Right lung (tissue), 5 donors: ENCODE measurements around the gene BARX2. TPM values are rescaled to one million over a fixed set of nuclear protein-coding genes. Genes with fewer than 3 reads are reported as not detected.

Experiments
- DNase-seq, 2 donors: peaks; one replicate each; pipeline ENCODE4 v3.0.0-alpha.2; 2013
- polyA plus RNA-seq, 5 donors: library from polyadenylated mRNA; unstranded; fragments of 120-200 nt; gene quantifications; one replicate each; pipeline versions ENCODE4 v1.2.1 to v1.2.3, GENCODE V29; 2013; ENCODE audit warnings: inconsistent platforms in 1 of 5, low replicate concordance in 1 of 5; ENCODE audit not compliant: insufficient read length in 5 of 5, insufficient read depth in 1 of 5

Gene BARX2
- polyA plus RNA-seq, 5 donors: 0.12 to 0.57 (median 0.32) TPM; not detected in 1

DNA sequence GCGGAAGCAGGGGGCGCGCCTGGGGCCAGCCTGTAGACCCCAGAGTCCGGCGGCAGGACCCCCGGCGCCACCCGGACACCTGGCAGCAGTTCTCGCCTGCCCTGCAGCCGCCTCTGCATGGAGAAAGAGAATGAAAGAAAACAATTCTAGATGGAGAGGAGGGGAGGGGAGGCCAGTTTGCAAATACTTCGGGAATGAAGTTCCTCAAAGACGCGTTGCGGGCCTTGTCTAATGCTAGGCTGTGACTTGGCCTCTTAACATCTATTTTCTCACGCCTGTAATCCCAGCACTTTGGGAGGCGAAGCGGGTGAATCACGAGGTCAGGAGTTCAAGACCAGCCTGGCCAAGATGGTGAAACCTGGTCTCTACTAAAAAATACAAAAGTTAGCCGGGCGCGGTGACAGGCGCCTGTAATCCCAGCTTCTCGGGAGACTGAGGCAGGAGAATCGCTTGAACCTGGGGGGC is 2.1 kb upstream of the BARX2 start:
- DNase-seq: no peak

DNA sequence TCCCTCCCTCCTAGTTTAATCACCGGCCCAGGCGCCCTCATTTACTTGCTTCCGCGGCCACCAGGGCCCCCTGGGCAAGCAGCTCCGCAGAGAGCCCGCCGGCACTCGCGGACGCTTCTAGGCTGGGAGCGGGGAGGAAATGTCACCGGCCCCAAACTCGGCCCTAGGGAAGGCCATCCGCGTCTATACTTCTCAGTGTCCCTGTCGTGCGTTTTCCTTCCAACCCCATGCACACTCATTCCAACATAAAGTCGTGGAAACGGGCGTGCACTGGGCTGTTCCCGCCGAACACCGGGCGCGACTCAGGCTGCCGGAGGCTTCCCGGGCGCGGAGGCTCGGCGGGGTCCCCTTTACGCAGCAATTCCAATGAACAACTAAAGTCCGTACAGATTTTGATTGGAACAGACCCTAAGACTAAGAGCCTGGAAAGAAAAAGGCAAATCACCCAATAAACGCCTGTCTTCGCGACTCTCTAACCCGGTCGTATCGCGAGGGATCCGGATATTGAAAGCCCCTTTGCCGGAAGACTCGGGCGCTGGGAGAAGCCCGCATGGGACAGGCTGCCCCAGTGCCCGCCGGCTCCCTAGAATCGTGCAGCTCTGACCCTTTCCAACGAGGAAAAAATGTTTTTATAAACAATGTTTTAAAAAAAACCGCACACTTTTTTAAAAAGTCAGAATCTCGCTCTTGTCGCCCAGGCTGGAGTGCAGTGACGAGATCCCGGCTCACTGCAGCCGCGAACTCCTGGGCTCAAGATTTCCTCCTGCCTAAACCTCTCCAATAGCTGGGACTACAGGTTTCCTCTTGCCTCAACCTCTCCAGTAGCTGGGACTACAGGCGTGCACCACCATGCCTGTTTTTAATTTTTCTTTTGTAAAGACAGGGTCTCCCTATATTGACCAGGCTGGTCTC is 1.3 kb upstream of the BARX2 start:
- DNase-seq: no peak

DNA sequence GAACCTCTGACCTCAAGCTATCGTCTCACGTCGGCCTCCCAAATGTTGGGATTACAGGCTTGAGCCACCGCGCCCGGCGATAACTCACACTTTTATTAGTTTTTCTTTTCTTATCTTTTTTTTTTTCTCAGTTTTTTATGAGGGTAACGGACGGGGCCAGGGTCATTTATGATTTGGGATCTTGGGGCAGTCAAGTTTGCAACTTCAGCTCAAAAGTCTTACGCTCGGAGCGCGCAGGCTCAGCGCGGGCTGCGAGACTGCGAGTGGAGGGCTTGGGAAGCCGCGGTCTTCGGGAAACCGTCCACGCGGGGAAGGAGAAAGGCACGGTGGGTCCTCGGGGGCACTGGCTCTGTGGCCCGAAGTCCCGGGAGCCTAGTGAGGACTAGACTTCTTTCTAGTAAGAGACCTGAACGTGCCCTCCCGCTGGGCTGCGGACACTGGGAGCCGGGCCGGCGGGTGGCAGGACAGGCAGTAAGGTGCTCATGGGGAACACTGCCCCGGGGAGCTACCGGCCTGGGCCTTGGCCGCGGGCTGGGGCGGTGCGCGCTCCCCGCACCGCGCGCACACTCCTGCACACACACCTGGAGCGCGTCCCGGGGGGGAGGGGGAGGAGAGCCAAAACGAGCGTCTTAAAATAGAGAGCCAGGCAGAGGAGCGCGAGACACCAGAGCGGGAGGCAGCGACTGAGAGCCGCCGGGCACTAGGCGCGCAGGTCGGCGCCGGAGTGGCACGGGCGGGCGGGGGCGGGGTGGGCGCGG is 476 bp upstream of the BARX2 start:
- DNase-seq: no peak

DNA sequence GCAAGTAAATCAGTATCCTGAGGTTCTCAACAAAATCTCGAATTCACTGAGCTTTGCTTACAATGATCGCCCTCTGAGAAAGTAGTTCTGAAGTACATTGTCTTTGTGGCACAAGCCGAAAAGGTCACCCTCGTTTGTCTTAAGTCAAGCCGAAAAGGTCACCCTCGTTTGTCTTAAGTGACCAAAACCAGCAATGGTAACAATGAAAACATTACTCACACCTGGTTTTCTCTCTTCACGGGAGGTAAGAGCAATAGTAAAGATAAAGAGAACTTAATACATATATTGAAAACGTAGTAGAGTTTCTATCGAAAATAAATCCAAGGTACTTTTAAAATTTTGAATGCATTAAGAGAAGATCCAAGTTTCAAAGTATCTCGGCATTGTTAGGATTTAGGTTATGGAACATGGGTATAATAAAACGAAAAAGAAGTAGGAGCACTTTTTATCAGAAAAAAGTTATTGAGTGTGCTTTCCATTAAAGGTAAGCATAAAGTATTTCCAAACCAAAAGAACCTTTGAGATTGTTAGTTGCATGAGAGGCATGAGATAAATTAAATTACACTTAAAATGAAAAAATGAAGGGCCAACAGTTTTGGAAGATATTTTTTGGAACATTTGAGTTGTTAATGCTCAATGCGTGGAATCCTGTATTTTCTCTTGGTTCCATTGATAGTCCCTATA is 1.2 kb downstream of the BARX2 start:
- no peak for DNase-seq

DNA sequence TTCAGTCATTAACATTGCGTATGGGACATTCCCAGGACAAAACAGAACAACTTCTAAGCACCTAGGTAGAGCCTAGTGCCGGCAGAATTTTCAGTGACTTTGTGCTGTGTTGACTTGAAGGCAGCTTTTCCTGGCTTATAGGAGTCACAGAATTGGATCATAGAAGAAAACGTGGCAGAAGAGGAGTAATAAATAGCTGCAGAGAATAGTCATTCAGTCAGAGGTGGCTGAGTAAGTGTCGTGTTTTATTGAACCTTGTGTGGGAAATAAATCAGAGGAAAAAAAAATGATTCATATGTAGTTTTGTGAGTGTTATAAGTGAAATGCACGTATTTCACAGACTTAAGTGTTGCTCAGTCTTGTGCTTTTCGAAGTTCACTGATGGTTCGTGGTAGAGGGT is 2.1 kb downstream of the BARX2 start:
- DNase-seq: no peak

DNA sequence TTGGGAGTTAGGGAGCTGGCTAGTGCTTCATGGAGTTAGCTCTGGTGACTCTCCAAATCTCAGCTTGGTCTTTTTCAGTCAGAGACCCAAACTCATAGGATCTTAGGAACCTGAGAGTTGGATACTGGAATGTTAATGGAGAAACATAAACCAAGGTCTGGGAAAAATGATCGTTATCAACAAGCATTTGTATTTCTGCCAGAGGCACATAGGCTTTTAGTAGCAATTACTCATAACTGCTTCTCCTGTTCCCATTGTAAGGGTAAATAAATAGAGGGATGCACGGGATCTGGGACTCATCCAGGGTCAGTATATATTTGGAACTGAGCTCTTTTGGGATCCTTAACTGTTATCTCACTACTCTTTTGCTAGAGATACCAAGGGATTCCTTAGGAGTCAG is 4.8 kb downstream of the BARX2 start:
- no peak for DNase-seq

DNA sequence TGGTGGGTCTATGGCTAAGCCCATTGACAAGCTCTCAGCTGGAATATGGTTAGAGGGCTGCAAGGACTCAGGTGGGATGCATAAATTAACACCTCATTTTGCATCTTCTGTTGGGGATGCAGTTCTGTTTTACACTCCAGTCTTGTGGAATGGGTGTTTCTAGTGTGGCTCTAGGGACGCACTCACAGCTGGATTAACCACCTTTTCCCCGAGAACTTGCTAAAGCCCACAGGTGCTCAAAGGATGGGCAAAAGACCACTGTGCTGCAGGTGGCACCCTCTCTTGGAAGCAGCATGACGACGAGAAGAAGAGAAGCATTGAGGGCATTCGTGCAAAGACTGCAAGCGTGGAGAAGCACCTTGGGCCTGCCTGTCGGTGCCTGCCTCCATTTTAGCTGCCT is 6.9 kb downstream of the BARX2 start:
- DNase-seq: no peak

DNA sequence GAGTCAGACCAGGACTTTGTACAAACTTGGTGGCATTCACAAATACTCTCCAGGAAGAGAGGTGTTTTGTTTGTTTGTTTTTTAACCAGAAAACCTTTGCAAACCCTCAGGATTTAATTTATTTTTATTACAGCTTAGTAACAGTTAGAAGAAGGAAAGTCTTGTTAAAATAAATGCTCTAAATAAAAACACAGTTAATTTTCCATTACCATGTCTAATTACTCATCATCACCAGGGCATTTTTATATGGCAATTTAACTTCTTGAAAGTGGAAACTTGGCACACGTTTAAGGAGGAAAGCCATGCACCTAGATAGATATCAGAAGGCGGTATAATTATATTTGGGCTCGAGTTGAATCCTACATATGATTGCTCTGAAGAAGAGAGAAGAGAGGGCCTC is 7.4 kb downstream of the BARX2 start:
- no peak for DNase-seq

DNA sequence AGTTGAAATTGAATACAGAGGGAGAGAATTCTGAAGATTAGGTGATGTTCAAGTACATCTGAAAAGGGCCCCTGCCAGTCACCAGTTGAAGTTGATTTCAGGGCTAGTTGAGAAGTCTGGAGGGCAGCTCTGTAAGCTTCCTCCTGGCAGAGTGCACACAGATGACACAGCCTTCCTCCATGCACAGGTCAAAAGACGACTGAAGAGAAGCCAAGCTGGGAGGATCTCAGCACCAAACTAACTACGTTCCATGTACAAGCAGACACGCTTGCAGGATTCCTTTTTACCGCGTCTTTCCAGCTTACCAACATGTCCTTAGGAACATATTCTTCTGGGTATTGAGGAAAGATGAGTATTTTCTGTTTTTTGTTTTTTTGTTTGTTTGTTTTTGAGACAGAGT is 7.9 kb downstream of the BARX2 start:
- DNase-seq: no peak

DNA sequence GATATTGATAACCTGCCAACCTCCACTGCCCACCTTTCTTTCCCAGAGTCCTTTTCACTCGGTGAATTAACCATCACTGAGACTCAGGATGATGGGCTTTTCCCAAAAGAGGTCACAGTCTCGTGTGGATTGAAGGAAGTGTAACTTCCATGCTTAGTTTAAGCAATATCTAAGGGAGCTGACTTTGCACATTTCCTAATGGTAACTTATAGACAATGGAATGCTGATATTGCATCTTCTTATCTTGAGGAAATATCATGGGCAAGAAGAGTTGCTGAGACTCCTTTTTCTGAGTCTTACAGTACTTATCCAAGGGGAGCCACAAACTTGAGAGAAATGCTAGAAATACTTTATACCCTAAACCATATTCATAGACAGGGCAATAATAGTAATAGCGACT is 8.8 kb downstream of the BARX2 start:
- no peak for DNase-seq

DNA sequence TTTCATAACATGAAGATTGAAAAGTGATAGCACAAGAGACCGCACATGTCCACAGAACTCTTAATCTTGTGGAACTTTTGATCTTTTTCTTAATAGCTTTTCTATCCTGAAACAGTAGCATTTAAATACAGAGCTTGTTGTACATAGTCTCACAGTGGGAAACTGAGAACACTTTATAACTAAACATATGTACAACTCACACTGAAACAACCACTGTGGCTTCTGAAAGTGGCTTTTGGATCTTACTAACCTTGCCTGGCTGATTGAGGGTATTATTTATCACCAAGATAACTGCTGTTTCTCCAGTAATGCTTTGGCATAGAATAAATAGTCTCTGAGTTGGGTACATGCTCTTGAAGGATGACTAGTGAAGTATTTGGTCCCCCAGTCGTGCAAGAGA is 10.2 kb downstream of the BARX2 start:
- no peak for DNase-seq

DNA sequence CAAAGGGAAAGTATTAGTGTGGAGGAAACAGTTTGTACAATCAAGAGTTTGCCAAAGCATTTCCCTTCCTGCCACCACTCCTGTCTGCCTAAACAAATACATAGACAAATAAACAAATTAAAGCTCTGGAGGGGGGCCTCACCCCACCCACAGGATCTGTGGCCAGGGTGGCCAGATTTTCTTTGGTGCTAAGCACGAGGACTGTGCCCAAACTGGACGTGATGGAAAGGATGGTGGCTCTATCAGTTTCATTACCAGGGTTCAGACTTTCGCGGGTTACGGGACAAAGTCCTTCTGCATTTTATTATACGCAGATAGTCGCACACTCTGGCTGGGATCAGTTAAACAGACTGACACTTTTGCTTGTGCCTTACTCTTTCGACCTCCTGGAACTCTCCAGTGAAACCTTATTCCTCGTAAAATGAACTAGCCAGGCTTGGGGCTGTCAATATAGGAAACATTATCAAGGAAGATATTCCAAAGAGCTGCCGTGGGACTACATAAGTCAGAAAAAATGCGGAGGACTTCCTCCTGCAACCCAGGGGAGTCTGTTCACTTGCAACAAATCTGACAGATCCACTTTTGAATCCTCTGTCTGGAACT is 11.2 kb downstream of the BARX2 start:
- no peak for DNase-seq

DNA sequence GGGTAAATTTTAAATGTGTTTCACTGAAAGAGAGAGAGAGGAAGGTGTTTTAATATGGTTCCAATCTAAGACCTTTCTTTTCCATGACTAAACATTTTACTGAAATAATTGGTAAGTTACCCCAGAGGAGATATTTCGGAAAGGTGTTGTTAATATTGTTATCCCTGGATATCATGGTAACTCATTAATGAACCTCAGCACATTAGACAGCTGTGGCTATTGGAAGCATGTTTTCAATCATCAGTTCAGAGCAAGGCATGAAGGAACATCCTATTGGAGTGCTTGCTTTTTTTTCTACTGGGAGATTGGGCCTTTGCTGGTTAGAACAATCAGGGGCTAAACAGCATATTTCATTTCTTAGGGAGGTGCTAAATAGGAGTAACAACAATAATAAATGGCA is 11.8 kb downstream of the BARX2 start:
- no peak for DNase-seq

DNA sequence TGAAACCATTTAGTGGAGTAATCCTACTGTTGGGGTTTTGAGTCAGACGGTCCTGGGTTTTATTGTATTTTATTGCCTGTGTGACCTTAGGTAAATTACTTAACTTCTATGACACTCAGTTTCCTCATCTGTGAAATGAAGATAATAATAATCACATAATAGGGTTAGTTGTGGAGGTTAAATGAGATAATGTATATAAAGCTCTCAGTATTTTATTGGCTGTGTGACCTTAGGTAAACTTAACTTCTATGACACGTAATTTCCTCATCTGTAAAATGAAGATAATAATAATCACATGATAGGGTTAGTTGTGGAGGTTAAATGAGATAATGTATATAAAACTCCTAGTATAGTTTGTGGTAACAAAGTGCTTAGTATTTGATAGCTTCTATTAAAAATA is 13.2 kb downstream of the BARX2 start:
- DNase-seq: no peak

DNA sequence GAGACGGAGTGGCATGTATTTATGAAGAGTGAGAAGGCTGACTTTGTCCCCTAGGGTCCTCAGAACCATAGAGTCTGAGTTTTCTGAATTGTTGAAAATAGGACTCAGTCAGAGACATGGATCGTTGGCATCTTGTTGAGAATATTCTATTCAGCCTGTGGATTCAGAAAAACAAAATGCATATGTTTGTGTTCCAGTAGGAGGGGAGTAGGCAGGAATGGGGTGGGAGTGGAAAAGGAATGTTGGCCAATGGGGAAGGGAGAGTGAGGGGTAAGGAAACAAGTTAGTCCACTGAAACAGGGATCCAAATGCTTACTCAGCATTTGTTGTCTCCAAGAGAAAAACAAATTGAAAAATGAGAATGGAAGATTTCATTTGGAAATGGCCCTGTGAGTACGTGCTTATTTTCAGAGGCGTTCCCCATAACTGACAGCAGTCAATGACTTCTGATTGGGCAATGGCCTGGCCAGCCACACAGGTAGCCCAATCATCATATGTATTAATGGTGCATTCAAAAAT is 14.7 kb downstream of the BARX2 start:
- DNase-seq: no peak

DNA sequence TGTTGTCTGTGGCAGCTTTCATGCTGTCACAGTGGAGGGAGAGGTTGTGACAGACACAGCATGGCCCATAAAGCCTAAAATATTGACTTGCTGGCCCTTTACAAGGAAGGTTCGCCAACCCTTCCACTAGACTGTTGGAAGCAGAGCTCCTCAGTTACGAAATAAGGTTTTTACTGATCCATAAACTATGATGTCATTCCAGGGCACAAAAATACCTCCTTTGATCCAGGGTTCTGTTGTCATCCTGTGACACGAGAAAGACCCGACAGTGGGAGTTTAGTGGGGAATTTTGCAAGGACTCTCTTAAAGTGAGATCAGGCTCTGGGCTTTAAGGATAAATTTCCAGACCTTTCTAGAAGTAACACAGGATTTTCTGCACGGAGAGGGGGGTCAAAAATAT is 15.7 kb downstream of the BARX2 start:
- DNase-seq: no peak

DNA sequence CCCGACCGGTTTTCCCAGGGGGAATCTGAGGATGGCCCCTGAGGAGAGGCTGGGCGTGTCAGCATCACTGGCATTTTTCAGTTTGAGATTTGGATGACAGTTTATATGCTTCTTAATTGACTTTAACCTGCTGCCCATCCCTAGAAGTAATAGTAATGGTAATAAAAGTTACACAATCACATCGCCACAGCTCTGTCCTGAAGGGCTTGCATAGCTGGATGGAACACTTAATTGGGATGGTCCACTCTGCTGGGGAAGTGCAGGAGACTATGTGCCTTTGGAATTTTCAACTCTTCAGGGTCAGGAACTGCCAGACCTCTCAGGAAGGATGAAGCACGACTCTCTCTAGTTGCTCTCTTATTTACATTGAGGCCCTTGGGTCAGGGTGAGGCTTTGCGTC is 16.2 kb downstream of the BARX2 start:
- DNase-seq: no peak

DNA sequence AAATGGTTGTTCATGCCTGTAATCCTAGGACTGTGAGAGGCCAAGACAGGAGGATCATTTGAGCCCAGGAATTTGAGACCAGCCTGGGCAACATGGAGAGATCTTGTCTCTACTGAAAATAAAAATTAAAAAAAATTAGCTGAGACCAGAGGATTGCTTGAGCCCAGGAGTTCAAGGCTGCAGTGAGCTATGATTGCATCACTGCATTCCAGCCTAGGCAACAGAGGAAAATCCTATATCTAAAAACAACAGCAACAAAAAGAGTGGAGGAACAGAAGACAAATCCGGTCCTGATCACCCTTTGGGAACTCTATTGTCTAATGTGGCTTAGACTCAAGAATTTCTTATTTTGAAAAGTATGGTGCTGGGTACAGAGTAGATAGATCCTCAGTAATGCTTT is 17.3 kb downstream of the BARX2 start:
- DNase-seq: no peak

DNA sequence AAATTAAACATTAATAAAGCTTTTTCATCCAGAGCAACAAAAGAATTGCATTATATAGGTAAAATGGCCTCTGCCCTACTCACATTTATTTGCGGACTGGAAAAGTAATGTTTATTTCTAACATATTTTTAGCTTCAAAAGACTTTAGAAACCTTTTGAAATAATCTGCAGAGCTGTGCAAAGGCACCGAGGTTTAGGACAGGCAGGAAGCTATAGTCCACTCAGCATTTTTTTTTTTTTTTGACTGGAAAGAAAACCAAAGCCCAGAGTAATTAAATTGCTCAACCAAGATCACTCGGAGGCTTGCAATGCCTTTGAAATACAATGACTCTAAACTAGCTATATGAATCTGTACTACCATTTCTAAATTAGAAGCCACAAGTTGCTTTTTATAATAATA is 19.1 kb downstream of the BARX2 start:
- DNase-seq: no peak

DNA sequence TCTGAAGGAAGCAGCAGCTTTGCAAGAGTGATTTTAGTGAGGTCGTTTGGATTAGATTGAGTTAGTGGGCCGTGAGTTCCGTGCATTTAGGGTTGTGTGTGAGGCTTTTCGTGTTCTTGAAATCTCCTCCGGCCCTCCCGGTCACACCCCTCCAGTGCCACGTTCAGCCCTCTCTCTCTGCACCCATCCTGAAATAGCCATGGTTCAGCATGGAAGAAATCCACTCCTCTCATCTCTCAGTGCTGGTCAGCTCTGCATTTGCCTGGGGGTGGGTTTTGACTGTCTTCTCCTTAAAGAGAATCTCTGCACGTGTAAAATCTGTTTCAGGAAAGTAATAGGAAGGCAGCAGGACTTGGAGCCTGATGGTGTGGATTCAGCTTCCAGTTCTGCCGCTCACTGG is 19.8 kb downstream of the BARX2 start:
- DNase-seq: no peak

DNA sequence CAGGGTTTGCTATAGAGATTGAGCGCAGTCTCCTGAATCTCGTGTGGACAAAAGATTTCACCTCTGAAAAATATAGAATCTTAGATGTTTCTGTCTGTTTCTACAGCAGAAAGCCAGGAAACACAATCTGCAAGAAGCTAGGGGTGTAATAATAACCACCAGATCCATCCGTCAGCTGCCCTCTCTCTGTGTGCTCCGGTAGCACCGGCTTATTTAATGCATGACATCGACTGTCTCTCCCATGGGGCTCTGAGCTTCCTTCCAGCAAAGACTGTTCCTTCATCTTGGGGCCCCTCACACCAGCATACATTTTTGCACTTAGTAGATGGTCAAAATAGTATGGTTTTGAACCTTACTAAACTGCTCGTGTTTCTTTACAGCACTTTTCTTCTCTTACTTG is 20.2 kb downstream of the BARX2 start:
- no peak for DNase-seq

DNA sequence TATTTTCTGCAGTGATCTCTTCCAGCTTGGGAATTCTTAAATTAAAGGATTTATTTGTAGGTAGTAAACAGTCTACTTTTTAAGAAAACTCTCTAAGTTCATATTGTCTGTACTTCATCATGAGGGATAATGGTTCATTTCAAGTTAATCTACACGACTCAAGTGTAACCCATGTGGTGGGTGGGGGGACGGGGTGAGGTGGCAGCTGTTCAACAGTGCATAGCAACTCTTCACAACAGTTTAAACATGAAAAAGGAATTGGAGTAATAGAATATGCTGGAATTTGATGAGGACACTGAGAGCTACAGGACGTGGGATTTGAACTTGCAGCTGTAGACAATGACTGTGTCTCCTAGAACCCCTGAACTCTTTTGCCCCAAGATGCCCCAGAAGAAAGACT is 20.8 kb downstream of the BARX2 start:
- DNase-seq: no peak
